Naive thymus-derived CD4-positive, alpha-beta T cell (primary cell): Measurements from ENCODE around the gene FCGBP. TPM values are rescaled to one million over a fixed set of nuclear protein-coding genes. Genes with fewer than 3 reads are reported as not detected.

Experiments
- ATAC-seq: fragments of 150-1000 bp; cut with Tn5 transposase; 2 replicates; pipeline ENCODE4 v1.10.0; 2021; ENCODE audit warnings: mild to moderate bottlenecking, moderate library complexity
- CTCF ChIA-PET: fragments of 350-600 bp; sonication (Branson Sonifier 250); formaldehyde crosslinking; loops from one replicate; lab custom pipeline; 2021; ENCODE audit warnings: antibody characterized with exemption; lab: Charles Lee
- POLR2A ChIA-PET: fragments of 350-600 bp; sonication (Branson Sonifier 250); formaldehyde crosslinking; loops from one replicate; lab custom pipeline; 2021; ENCODE audit warnings: antibody characterized with exemption, inconsistent platforms; lab: Charles Lee
- DNase-seq, 9 donors: peaks; one replicate each; pipeline versions ENCODE4 v3.0.0 to v3.0.0-alpha.2; 2020 to 2022; ENCODE audit warnings: mixed read lengths in 1 of 9
- H3K27ac ChIP-seq: one replicate; pipeline ENCODE4 v1.7.0; 2013; ENCODE audit warnings: mild to moderate bottlenecking, low read depth, low read length, moderate library complexity
- H3K27me3 ChIP-seq, 2 donors: one replicate each; pipeline ENCODE4 v1.7.0; 2013; ENCODE audit warnings: low read length in 2 of 2, mild to moderate bottlenecking in 2 of 2, moderate library complexity in 2 of 2; ENCODE audit not compliant: control insufficient read depth in 2 of 2, insufficient read depth in 2 of 2
- H3K36me3 ChIP-seq, 3 experiments: 1 replicate in 2 of 3; 2 replicates in 1 of 3; pipeline ENCODE4 v1.7.0; 2013; ENCODE audit warnings: low read length in 3 of 3, mild to moderate bottlenecking in 3 of 3, moderate library complexity in 1 of 3; ENCODE audit not compliant: insufficient read depth in 3 of 3, control insufficient read depth in 2 of 3
- H3K4me1 ChIP-seq, 2 donors: one replicate each; pipeline ENCODE4 v1.7.0; 2013; ENCODE audit warnings: low read length in 2 of 2, mild to moderate bottlenecking in 2 of 2, moderate library complexity in 1 of 2; ENCODE audit not compliant: control insufficient read depth in 2 of 2, insufficient read depth in 2 of 2
- H3K4me3 ChIP-seq: 2 replicates; pipeline ENCODE4 v1.7.0; 2013; ENCODE audit warnings: mild to moderate bottlenecking, low read length
- H3K9me3 ChIP-seq, 3 experiments: 1 replicate in 2 of 3; 2 replicates in 1 of 3; pipeline ENCODE4 v1.7.0; 2013; ENCODE audit warnings: low read length in 3 of 3; ENCODE audit not compliant: control insufficient read depth in 2 of 3
- H3K27ac Mint-ChIP-seq, 9 donors: one replicate each; pipeline ENCODE4 v1.8.0; 2020 to 2022; ENCODE audit warnings: mixed read lengths in 9 of 9, mild to moderate bottlenecking in 8 of 9, moderate library complexity in 5 of 9, inconsistent platforms in 2 of 9
- H3K27me3 Mint-ChIP-seq, 5 donors: one replicate each; pipeline ENCODE4 v1.8.0; 2021 to 2022; ENCODE audit warnings: mixed read lengths in 5 of 5, mild to moderate bottlenecking in 1 of 5
- H3K36me3 Mint-ChIP-seq, 5 donors: one replicate each; pipeline ENCODE4 v1.8.0; 2020 to 2022; ENCODE audit warnings: mixed read lengths in 5 of 5, mild to moderate bottlenecking in 3 of 5, inconsistent platforms in 1 of 5
- H3K4me1 Mint-ChIP-seq, 7 donors: one replicate each; pipeline ENCODE4 v1.8.0; 2020 to 2022; ENCODE audit warnings: mixed read lengths in 7 of 7, mild to moderate bottlenecking in 3 of 7, inconsistent platforms in 1 of 7
- H3K4me3 Mint-ChIP-seq, 10 donors: one replicate each; pipeline ENCODE4 v1.8.0; 2020 to 2022; ENCODE audit warnings: mild to moderate bottlenecking in 10 of 10, mixed read lengths in 10 of 10, moderate library complexity in 6 of 10, inconsistent platforms in 2 of 10
- H3K9me3 Mint-ChIP-seq, 11 donors: one replicate each; pipeline ENCODE4 v1.8.0; 2020 to 2022; ENCODE audit warnings: mixed read lengths in 11 of 11, mild to moderate bottlenecking in 4 of 11, inconsistent platforms in 1 of 11, moderate library complexity in 1 of 11
- intact Hi-C, 2 donors: fragments of 100-400 bp; cut with micrococcal nuclease; formaldehyde crosslinking; loops; one replicate each; pipeline ENCODE4 v1.15.1; 2023
- polyA plus RNA-seq, 2 donors: library from polyadenylated mRNA; unstranded; fragments of 300-500 nt; fragmentation: Illumina TruSeq; gene quantifications; one replicate each; pipeline ENCODE4 v1.2.3, GENCODE V29; 2021
- total RNA-seq, 6 experiments: library from RNA in 5 of 6; stranded (reverse) in 5 of 6; gene quantifications; 1 replicate in 5 of 6; 2 replicates in 1 of 6; pipeline ENCODE4 v1.2.3 and lab custom pipeline; 2021 to 2026

Gene FCGBP
- total and polyA plus RNA-seq, 7 experiments from 2014 or later: 0.57 to 118 (median 25.9) TPM

DNA sequence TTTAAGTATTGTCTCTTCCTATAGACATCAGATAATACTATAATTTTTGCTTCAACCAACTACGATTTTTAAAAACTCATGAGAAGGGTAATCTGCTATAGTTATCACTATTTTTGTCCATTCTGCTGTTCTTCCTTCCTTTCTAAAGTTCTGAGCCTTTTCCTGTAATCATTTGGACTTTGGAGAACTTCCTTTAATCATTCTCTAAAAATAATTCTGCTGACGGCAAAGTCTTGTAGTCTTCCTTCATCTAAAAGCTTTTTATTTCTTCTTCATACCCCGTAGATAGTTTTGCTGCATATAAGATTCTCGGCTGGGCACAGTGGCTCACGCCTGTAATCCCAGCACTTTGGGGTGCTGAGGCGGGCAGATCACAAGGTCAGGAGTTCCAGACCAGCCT, 5.1 kb upstream of the FCGBP start:
- ATAC-seq (no peak), DNase-seq (no peak)
- H3K27ac ChIP-seq: no peak overlapping the region
- CTCF ChIA-PET: interaction anchor here (0.7 to 1.9 kb wide), 2 partner anchors 9 to 31 kb away, joined by 3 to 7 read pairs; partner anchors contain the start of gene PSMC4
- peaks cover 0 to 4% (median 0%) of the 10 kb centered on the region in 3 experiments for H3K9me3 ChIP-seq
- H3K4me1 ChIP-seq: peaks cover 70 to 72% of the 10 kb centered on the region in 2 donors
- no peaks in the 10 kb centered on the region for H3K27me3 Mint-ChIP-seq
- peak overlapping the region in 5 of 9 donors; percentile 13 to 84 (median 43) for H3K27ac Mint-ChIP-seq
- peak overlapping the region in 2 of 10 donors; percentile 29 to 47 for H3K4me3 Mint-ChIP-seq
- peaks cover 4 to 29% (median 16%) of the 10 kb centered on the region in 11 donors for H3K9me3 Mint-ChIP-seq
- H3K36me3 ChIP-seq: no peaks in the 10 kb centered on the region
- H3K36me3 Mint-ChIP-seq: peaks cover 4 to 41% (median 6%) of the 10 kb centered on the region in 5 donors
- H3K27me3 ChIP-seq: no peaks in the 10 kb centered on the region
- H3K4me1 Mint-ChIP-seq: peaks cover 75 to 95% (median 84%) of the 10 kb centered on the region in 7 donors
- POLR2A ChIA-PET: interaction anchor here (1.0 to 4.4 kb wide), 3 partner anchors 11 to 31 kb away, joined by 3 to 91 read pairs (median 24); partner anchors contain the start of gene PSMC4
- intact Hi-C loops: no loop called here
- H3K4me3 ChIP-seq: no peak overlapping the region

DNA sequence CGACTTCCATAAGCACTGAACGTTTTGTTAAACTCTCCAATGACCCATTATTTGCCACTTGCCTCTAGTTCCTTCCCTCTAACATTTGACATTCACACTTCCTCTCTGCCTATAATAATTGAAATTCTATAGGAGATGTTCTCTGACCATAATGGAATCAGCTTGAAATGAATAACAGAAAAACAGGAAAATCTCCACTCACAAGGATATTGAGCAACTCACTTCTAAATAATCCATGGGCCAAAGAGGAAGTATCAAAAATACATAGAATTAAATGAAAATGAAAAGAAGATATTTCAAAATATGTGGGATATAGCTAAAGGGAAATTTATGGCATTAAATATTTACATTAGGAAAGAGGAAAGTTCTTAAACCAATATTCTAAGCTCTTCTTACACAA, 3.4 kb upstream of the FCGBP start:
- intact Hi-C loops: loop anchor here (1.0 kb wide), 2 partner anchors 33 to 34 kb away; partner anchors contain the start of gene PSMC4 (in 1 of the 2)
- H3K27ac ChIP-seq: peak overlapping the region; percentile 53
- H3K27me3 ChIP-seq: no peaks in the 10 kb centered on the region
- no peaks in the 10 kb centered on the region for H3K27me3 Mint-ChIP-seq
- H3K9me3 Mint-ChIP-seq: peaks cover 4 to 29% (median 16%) of the 10 kb centered on the region in 11 donors
- CTCF ChIA-PET: interaction anchor here (4.0 kb wide), 1 partner anchor 32 kb away, joined by 37 read pairs; the partner anchor contains the start of gene PSMC4
- H3K4me3 Mint-ChIP-seq: peak overlapping the region in 7 of 10 donors; percentile 3 to 69 (median 37)
- peak overlapping the region in 7 of 9 donors; percentile 8 to 85 (median 60) for H3K27ac Mint-ChIP-seq
- H3K36me3 Mint-ChIP-seq: peaks cover 0 to 36% (median 6%) of the 10 kb centered on the region in 5 donors
- H3K4me1 ChIP-seq: peaks cover 60 to 65% of the 10 kb centered on the region in 2 donors
- H3K36me3 ChIP-seq: no peaks in the 10 kb centered on the region
- no peak overlapping the region for H3K4me3 ChIP-seq
- DNase-seq: no peak
- peaks cover 69 to 94% (median 79%) of the 10 kb centered on the region in 7 donors for H3K4me1 Mint-ChIP-seq
- peaks cover 0 to 4% (median 0%) of the 10 kb centered on the region in 3 experiments for H3K9me3 ChIP-seq
- no peak for ATAC-seq
- POLR2A ChIA-PET: interaction anchor here (1.4 to 6.2 kb wide), 3 partner anchors 12 to 32 kb away, joined by 4 to 62 read pairs (median 15); partner anchors contain the start of gene PSMC4

DNA sequence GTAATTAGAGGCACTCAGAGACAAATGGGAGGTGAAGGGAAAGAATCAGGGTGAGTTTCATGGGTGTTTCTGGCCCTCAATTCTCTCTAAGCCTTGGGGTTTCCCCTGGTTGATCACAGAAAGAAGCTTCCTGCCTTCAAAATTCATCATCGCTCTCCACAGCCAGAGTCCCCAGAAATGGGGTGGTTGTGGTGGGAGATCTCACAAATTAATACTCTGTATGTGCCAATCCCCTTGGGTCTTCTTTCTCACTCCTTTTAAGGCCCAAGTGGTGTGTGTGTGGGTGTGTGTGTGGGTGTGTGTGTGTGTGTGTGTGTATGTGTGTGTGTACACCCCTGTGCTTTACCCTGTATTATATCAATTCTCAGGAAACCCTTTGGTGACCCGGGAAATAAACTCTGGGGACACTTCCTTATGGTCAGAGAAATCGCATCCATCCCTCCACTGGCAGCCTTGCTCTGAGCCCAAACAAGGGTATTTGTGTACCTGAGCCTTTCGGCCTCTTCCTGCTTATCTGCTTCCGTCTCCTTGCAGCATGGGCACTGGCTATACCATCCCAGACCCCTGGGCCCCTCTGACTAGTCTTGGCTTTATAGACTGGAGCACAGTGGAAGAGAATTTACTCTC, 2.8 kb upstream of the FCGBP start:
- Histone ChIP-seq H3K36me3 (no peaks in the 10 kb centered on the region), H3K9me3 (peaks cover 0 to 4% (median 0%) of the 10 kb centered on the region in 3 experiments), H3K4me1 (peaks cover 54 to 62% of the 10 kb centered on the region in 2 donors), H3K27ac (peak overlapping the region; percentile 53), H3K27me3 (no peaks in the 10 kb centered on the region), H3K4me3 (no peak overlapping the region)
- Mint-ChIP-seq H3K36me3 (peaks cover 0 to 34% (median 6%) of the 10 kb centered on the region in 5 donors), H3K4me3 (peak overlapping the region; percentile 32 to 69 (median 56)), H3K27me3 (no peaks in the 10 kb centered on the region), H3K27ac (peak overlapping the region in 8 of 9 donors; percentile 15 to 89 (median 76)), H3K9me3 (peaks cover 4 to 29% (median 16%) of the 10 kb centered on the region in 11 donors), H3K4me1 (peaks cover 65 to 90% (median 74%) of the 10 kb centered on the region in 7 donors)
- peak; percentile 61 for ATAC-seq
- POLR2A ChIA-PET: interaction anchor here (1.4 to 6.2 kb wide), 4 partner anchors 8 to 33 kb away, joined by 4 to 62 read pairs (median 13); partner anchors contain the start of gene PSMC4
- CTCF ChIA-PET: interaction anchor here (4.0 kb wide), 1 partner anchor 33 kb away, joined by 37 read pairs; the partner anchor contains the start of gene PSMC4
- DNase-seq: peak in 8 of 9 donors; percentile 18 to 56 (median 36)
- intact Hi-C loops: loop anchor here (1.0 kb wide), 2 partner anchors 33 to 34 kb away; partner anchors contain the start of gene PSMC4 (in 1 of the 2)

DNA sequence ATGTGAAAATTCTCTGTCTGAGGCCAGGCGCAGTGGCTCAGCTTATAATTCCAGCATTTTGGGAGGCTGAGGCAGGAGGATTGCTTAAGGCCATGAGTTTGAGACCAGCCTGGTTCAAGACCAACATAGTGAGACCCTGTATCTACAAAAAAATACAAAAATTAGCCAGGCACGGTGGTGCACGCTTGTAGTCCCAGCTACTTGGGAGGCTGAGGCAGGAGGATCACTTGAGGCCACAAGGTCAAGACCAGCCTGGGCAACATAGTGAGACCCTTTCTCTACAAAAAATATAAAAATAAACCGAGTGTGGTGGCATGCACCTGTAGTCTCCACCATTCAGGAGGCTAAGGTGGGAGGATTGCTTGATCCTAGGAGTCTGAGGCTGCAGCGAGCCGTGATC, 2.2 kb upstream of the FCGBP start:
- peak overlapping the region in 9 of 10 donors; percentile 26 to 69 (median 56) for H3K4me3 Mint-ChIP-seq
- Histone ChIP-seq H3K36me3 (no peaks in the 10 kb centered on the region), H3K4me1 (peaks cover 51 to 57% of the 10 kb centered on the region in 2 donors), H3K4me3 (no peak overlapping the region), H3K27ac (peak overlapping the region; percentile 53), H3K27me3 (no peaks in the 10 kb centered on the region), H3K9me3 (peaks cover 0 to 4% (median 0%) of the 10 kb centered on the region in 3 experiments)
- peak overlapping the region; percentile 15 to 89 (median 74) for H3K27ac Mint-ChIP-seq
- ChIA-PET CTCF (interaction anchor here (4.0 kb wide), 1 partner anchor 33 kb away, joined by 37 read pairs; the partner anchor contains the start of gene PSMC4), POLR2A (interaction anchor here (0.7 to 6.2 kb wide), 5 partner anchors 9 to 33 kb away, joined by 3 to 62 read pairs (median 11); partner anchors contain the start of gene PSMC4)
- DNase-seq: no peak
- no peaks in the 10 kb centered on the region for H3K27me3 Mint-ChIP-seq
- H3K36me3 Mint-ChIP-seq: peaks cover 0 to 30% (median 6%) of the 10 kb centered on the region in 5 donors
- no peak for ATAC-seq
- H3K9me3 Mint-ChIP-seq: peaks cover 4 to 26% (median 16%) of the 10 kb centered on the region in 11 donors
- intact Hi-C loops: loop anchor here (1.0 kb wide), 2 partner anchors 34 to 35 kb away; partner anchors contain the start of gene PSMC4 (in 1 of the 2)
- peaks cover 60 to 89% (median 72%) of the 10 kb centered on the region in 7 donors for H3K4me1 Mint-ChIP-seq

DNA sequence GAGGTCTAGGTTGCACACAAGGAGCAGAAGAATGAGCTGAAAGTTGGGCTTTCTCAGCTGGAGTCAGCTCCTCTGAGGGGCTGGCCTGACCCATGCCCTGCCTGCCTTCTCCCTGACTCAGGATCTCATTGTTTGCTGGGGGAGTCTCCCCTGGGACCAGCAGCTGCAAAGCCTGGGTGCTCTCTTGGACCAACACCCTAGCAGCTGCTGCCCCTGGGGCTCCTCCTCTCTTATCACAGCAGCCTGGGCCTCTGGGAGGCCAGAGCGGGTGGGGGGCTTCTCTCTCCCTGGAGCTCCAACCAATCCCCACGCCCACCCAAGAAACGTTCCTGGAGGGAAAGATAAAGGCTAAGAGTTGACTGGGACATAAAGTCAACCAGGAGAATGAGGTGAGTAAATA, 1.6 kb upstream of the FCGBP start:
- Mint-ChIP-seq H3K4me1 (peaks cover 54 to 87% (median 66%) of the 10 kb centered on the region in 7 donors), H3K27ac (peak overlapping the region in 8 of 9 donors; percentile 51 to 86 (median 76)), H3K4me3 (peak overlapping the region in 7 of 10 donors; percentile 28 to 69 (median 47)), H3K27me3 (no peaks in the 10 kb centered on the region), H3K9me3 (peaks cover 4 to 20% (median 15%) of the 10 kb centered on the region in 11 donors), H3K36me3 (peaks cover 0 to 26% (median 6%) of the 10 kb centered on the region in 5 donors)
- H3K27me3 ChIP-seq: no peaks in the 10 kb centered on the region
- intact Hi-C loops: no loop called here
- POLR2A ChIA-PET: interaction anchor here (0.7 to 6.2 kb wide), 7 partner anchors 9 to 154 kb away, joined by 3 to 62 read pairs (median 4); partner anchors contain the start of gene PSMC4
- no peak for DNase-seq
- H3K4me1 ChIP-seq: peaks cover 45 to 51% of the 10 kb centered on the region in 2 donors
- peak overlapping the region; percentile 53 for H3K27ac ChIP-seq
- no peak overlapping the region for H3K4me3 ChIP-seq
- CTCF ChIA-PET: interaction anchor here (4.0 kb wide), 1 partner anchor 34 kb away, joined by 37 read pairs; the partner anchor contains the start of gene PSMC4
- H3K36me3 ChIP-seq: no peaks in the 10 kb centered on the region
- no peak for ATAC-seq
- peaks cover 0 to 4% (median 0%) of the 10 kb centered on the region in 3 experiments for H3K9me3 ChIP-seq

GRCh38 chr19:39935364-39935661, 879 bp upstream of the FCGBP start:
- no peak for ATAC-seq
- Mint-ChIP-seq H3K4me3 (peak overlapping the region in 5 of 10 donors; percentile 10 to 78 (median 46)), H3K27ac (peak overlapping the region in 7 of 9 donors; percentile 33 to 86 (median 74)), H3K27me3 (peaks cover 0 to 2% (median 0%) of the 10 kb centered on the region in 5 donors), H3K4me1 (peaks cover 47 to 84% (median 64%) of the 10 kb centered on the region in 7 donors), H3K36me3 (peaks cover 1 to 19% (median 3%) of the 10 kb centered on the region in 5 donors), H3K9me3 (peaks cover 2 to 13% (median 9%) of the 10 kb centered on the region in 11 donors)
- H3K27ac ChIP-seq: no peak overlapping the region
- no peak overlapping the region for H3K4me3 ChIP-seq
- no peaks in the 10 kb centered on the region for H3K36me3 ChIP-seq
- intact Hi-C loops: no loop called here
- POLR2A ChIA-PET: interaction anchor here (1.1 to 6.2 kb wide), 5 partner anchors 10 to 155 kb away, joined by 4 to 62 read pairs (median 11); partner anchors contain the start of gene PSMC4
- peaks cover 0 to under 1% (median 0%) of the 10 kb centered on the region in 3 experiments for H3K9me3 ChIP-seq
- H3K4me1 ChIP-seq: peaks cover 38 to 44% of the 10 kb centered on the region in 2 donors
- CTCF ChIA-PET: interaction anchor here (4.0 kb wide), 1 partner anchor 34 kb away, joined by 37 read pairs; the partner anchor contains the start of gene PSMC4
- DNase-seq: no peak
- no peaks in the 10 kb centered on the region for H3K27me3 ChIP-seq
